ENCODE results near the gene PRLR. TPM values are rescaled to one million over a fixed set of nuclear protein-coding genes. Genes with fewer than 3 reads are reported as not detected.

PRLR gene
- total and polyA plus RNA-seq, 2 of the 8 experiments (the other 6 are each of a cell fraction or from before 2014, with no cell fraction given): 0.53 to 2.5 TPM

GRCh38 chr5:35012796-35013195 is 217.5 kb downstream of the PRLR start:
- no peak overlapping the region for H3K4me2 ChIP-seq (ENCODE audit: insufficient read depth in 1 of 2, low read depth in 2 of 2, low read length in 2 of 2)
- no peak overlapping the region for H3K56ac ChIP-seq (replicated peaks; ENCODE audit: insufficient read length, low read depth, low read length)
- H3K18ac ChIP-seq (ENCODE audit: extremely low read depth, low read length): no peak overlapping the region
- H2BK20ac ChIP-seq (ENCODE audit: low read length): 0 out of 2 replicates have a peak overlapping the region, but pooled peaks have one; percentile 16
- no peak overlapping the region for H2BK5ac ChIP-seq (ENCODE audit: low read depth, low read length)
- no peaks in the 10 kb centered on the region for H3K23me2 ChIP-seq (ENCODE audit: low read depth, low read length)
- H3K36me3 ChIP-seq (ENCODE audit: control insufficient read depth in 2 of 4, insufficient read depth in 4 of 4, low read length in 3 of 4): no peaks in the 10 kb centered on the region
- no peaks in the 10 kb centered on the region; a peak in 1 of 4 replicates for H3K9me3 ChIP-seq (ENCODE audit: insufficient read depth in 2 of 2, low read depth in 1 of 2, low read length in 1 of 2)
- no peak overlapping the region for H3K14ac ChIP-seq (ENCODE audit: insufficient read length)
- no peak overlapping the region for H4K5ac ChIP-seq (ENCODE audit: insufficient read length, low read depth, low read length)
- no peak overlapping the region for H2AK5ac ChIP-seq (ENCODE audit: low read depth, low read length)
- no peak overlapping the region for H3K4ac ChIP-seq (replicated peaks; ENCODE audit: insufficient read length, low read depth, low read length)
- no peak overlapping the region for H3K23ac ChIP-seq (ENCODE audit: insufficient read length)
- FAIRE-seq (no peak), DNase-seq (ENCODE audit: low read depth in 1 of 2, low spot score in 2 of 2) (no peak)
- no peak overlapping the region for H4K8ac ChIP-seq (ENCODE audit: extremely low read depth, insufficient read depth, low read length)
- WGBS, 2 experiments (ENCODE audit: extremely low coverage in 1 of 2, insufficient coverage in 1 of 2, insufficient read length in 1 of 2, insufficient replicate concordance in 2 of 2, low coverage in 1 of 2, low lambda C conversion rate in 2 of 2, missing lambda C conversion rate in 1 of 2): 98% methylated on average over 5 of the region's 5 CpGs; no CpG with 5 or more reads in 1 of the 2 experiments
- no peaks in the 10 kb centered on the region for H3K79me1 ChIP-seq (ENCODE audit: low read depth, low read length)
- H3K79me2 ChIP-seq (ENCODE audit: control insufficient read depth in 1 of 2, insufficient read depth in 2 of 2, low read length in 2 of 2): no peaks in the 10 kb centered on the region
- no peak overlapping the region for H3K4me3 ChIP-seq (ENCODE audit: extremely low read depth in 1 of 4, insufficient read depth in 2 of 4, low read depth in 3 of 4, low read length in 4 of 4)
- no peak overlapping the region for H2AFZ ChIP-seq (ENCODE audit: low read length)
- H2BK120ac ChIP-seq (replicated peaks; ENCODE audit: low read depth, low read length): no peak overlapping the region
- no peak overlapping the region for H4K91ac ChIP-seq (replicated peaks; ENCODE audit: insufficient read length, low read length)
- H4K20me1 ChIP-seq (replicated peaks in 1 of 2; ENCODE audit: control insufficient read depth in 1 of 2, insufficient read depth in 2 of 2, low read length in 2 of 2): no peaks in the 10 kb centered on the region
- H2BK12ac ChIP-seq (ENCODE audit: low read depth, low read length): no peak overlapping the region
- no peak overlapping the region for H3K27ac ChIP-seq (ENCODE audit: low read depth, low read length)
- H2BK15ac ChIP-seq (ENCODE audit: low read length): no peak overlapping the region
- H3K4me1 ChIP-seq (replicated peaks in 1 of 4; ENCODE audit: control insufficient read depth in 3 of 4, insufficient read depth in 4 of 4, low read length in 3 of 4): no peaks in the 10 kb centered on the region
- no peaks in the 10 kb centered on the region for H3K27me3 ChIP-seq (replicated peaks in 1 of 4; ENCODE audit: control insufficient read depth in 3 of 4, extremely low read depth in 1 of 4, insufficient read depth in 3 of 4, low read length in 3 of 4)
- ChIA-PET CTCF (ENCODE audit: partially characterized antibody) (interaction anchor here (0.9 kb wide), 1 partner anchor 190 kb away, joined by 3 read pairs; no protein-coding TSS in a partner anchor), POLR2A (ENCODE audit: partially characterized antibody) (no interaction called here)
- H3K9ac ChIP-seq (replicated peaks in 1 of 4; ENCODE audit: extremely low read depth in 1 of 4, low read depth in 3 of 4, low read length in 3 of 4): no peak overlapping the region
- TF ChIP-seq MAX (IDR thresholded peaks at IDR 0.05) (no peak), TAF1 (IDR thresholded peaks at IDR 0.05; ENCODE audit: low read depth, low read length) (no peak), RNF2 (IDR thresholded peaks at IDR 0.05; ENCODE audit: borderline replicate concordance, low read depth, low read length, missing control alignments, poor library complexity, severe bottlenecking) (no peak), CREB1 (IDR thresholded peaks at IDR 0.05) (no peak), KDM4A (IDR thresholded peaks at IDR 0.05; ENCODE audit: low read depth, low read length, severe bottlenecking) (no peak), ZNF274 (IDR thresholded peaks at IDR 0.05; ENCODE audit: borderline replicate concordance, extremely low read depth, low read length) (no peak), NRF1 (IDR thresholded peaks at IDR 0.05; ENCODE audit: low read depth, low read length) (no peak), POLR2A (IDR thresholded peaks at IDR 0.05; ENCODE audit: control extremely low read depth in 1 of 2, low read depth in 2 of 2, low read length in 2 of 2) (no peak), E2F6 (IDR thresholded peaks at IDR 0.05) (no peak), RFX5 (IDR thresholded peaks at IDR 0.05; ENCODE audit: borderline replicate concordance, low read depth, low read length) (no peak), USF2 (IDR thresholded peaks at IDR 0.05; ENCODE audit: low read length) (no peak), EZH2 (IDR thresholded peaks at IDR 0.05; ENCODE audit: low read depth, low read length, severe bottlenecking) (no peak), SIX5 (IDR thresholded peaks at IDR 0.05; ENCODE audit: low read depth, low read length) (no peak)
